ENCODE results near the gene RILPL1. TPM values are rescaled to one million over a fixed set of nuclear protein-coding genes. Genes with fewer than 3 reads are reported as not detected.
A peak's percentile ranks its signal among the peaks of the same experiment; 100 is the strongest.
"Not testable (repeated sequence)": the region's sequence is repeated elsewhere in the genome, so short reads cannot be mapped to it uniquely, and the experiment has no call there.

RILPL1 gene
- total RNA-seq, 1 experiment from 2014 or later, result 16.1 TPM

GRCh38 chr12:123468786-123469185, 64.7 kb downstream of the RILPL1 start:
- DNase-seq (ENCODE audit: low spot score), result no peak

GRCh38 chr12:123465084-123465483, 68.4 kb downstream of the RILPL1 start:
- no peak for DNase-seq (ENCODE audit: low spot score)

GRCh38 chr12:123463174-123463573, 70.3 kb downstream of the RILPL1 start:
- DNase-seq (ENCODE audit: low spot score), result not testable (repeated sequence)

GRCh38 chr12:123457980-123458779, 75.3 kb downstream of the RILPL1 start, which contains the start of gene SNRNP35:
SNRNP35 (plus strand) TSS chr12:123458139; CDS start chr12:123465541, 7,402 bp downstream.
- DNase-seq (ENCODE audit: low spot score), result peak; percentile 64

- no peak for DNase-seq (ENCODE audit: low spot score)
Measured at GRCh38 chr12:123453165-123453564, 80.4 kb downstream of the RILPL1 start.

- not testable (repeated sequence) for DNase-seq (ENCODE audit: low spot score)
Measured at GRCh38 chr12:123452276-123452550, 81.3 kb downstream of the RILPL1 start.

GRCh38 chr12:123450636-123451035, 82.9 kb downstream of the RILPL1 start:
- DNase-seq (ENCODE audit: low spot score), result no peak

- no peak for DNase-seq (ENCODE audit: low spot score)
Measured at GRCh38 chr12:123449856-123450255, 83.7 kb downstream of the RILPL1 start.

- DNase-seq (ENCODE audit: low spot score), result no peak
Measured at GRCh38 chr12:123449249-123449733, 84.2 kb downstream of the RILPL1 start.

- no peak for DNase-seq (ENCODE audit: low spot score)
Measured at GRCh38 chr12:123446333-123446713, 87.2 kb downstream of the RILPL1 start.

GRCh38 chr12:123445388-123446332, 87.9 kb downstream of the RILPL1 start:
- DNase-seq (ENCODE audit: low spot score), result no peak

GRCh38 chr12:123444092-123445026, 89.2 kb downstream of the RILPL1 start:
- no peak for DNase-seq (ENCODE audit: low spot score)

GRCh38 chr12:123442774-123443173, 90.7 kb downstream of the RILPL1 start:
- no peak for DNase-seq (ENCODE audit: low spot score)

- DNase-seq (ENCODE audit: low spot score), result no peak
Measured at GRCh38 chr12:123441523-123442164, 91.9 kb downstream of the RILPL1 start.

- DNase-seq (ENCODE audit: low spot score), result peak; percentile 77
Measured at GRCh38 chr12:123436017-123436964, 97.2 kb downstream of the RILPL1 start, which contains the start of gene RILPL2. RILPL2 (minus strand) TSS chr12:123436684; CDS start chr12:123436420, 264 bp downstream.

- no peak for DNase-seq (ENCODE audit: low spot score)
Measured at GRCh38 chr12:123435636-123436016, 97.9 kb downstream of the RILPL1 start.

GRCh38 chr12:123433615-123434014, 99.9 kb downstream of the RILPL1 start:
- no peak for DNase-seq (ENCODE audit: low spot score)

- not testable (repeated sequence) for DNase-seq (ENCODE audit: low spot score)
Measured at GRCh38 chr12:123431951-123432817, 101.3 kb downstream of the RILPL1 start.

- DNase-seq (ENCODE audit: low spot score), result not testable (repeated sequence)
Measured at GRCh38 chr12:123429101-123429500, 104.4 kb downstream of the RILPL1 start.
